ENCODE results near the gene CNKSR3. TPM values are rescaled to one million over a fixed set of nuclear protein-coding genes. Genes with fewer than 3 reads are reported as not detected.

CNKSR3 gene
- total and polyA plus RNA-seq, 2 of the 8 experiments (the other 6 are each of a cell fraction or from before 2014, with no cell fraction given): 1.2 to 6.2 TPM

GRCh38 chr6:154445417-154445816 lies 65.1 kb downstream of the CNKSR3 start:
- Histone ChIP-seq H2AFZ (ENCODE audit: low read length) (no peak overlapping the region), H3K27ac (ENCODE audit: low read depth, low read length) (no peak overlapping the region), H3K9ac (replicated peaks in 1 of 4; ENCODE audit: extremely low read depth in 1 of 4, low read depth in 3 of 4, low read length in 3 of 4) (no peak overlapping the region), H3K4me2 (ENCODE audit: insufficient read depth in 1 of 2, low read depth in 2 of 2, low read length in 2 of 2) (no peak overlapping the region), H2BK20ac (ENCODE audit: low read length) (no peak overlapping the region), H3K79me2 (ENCODE audit: control insufficient read depth in 1 of 2, insufficient read depth in 2 of 2, low read length in 2 of 2) (no peaks in the 10 kb centered on the region), H3K9me3 (ENCODE audit: insufficient read depth in 2 of 2, low read depth in 1 of 2, low read length in 1 of 2) (no peaks in the 10 kb centered on the region), H3K27me3 (replicated peaks in 1 of 4; ENCODE audit: control insufficient read depth in 3 of 4, extremely low read depth in 1 of 4, insufficient read depth in 3 of 4, low read length in 3 of 4) (no peaks in the 10 kb centered on the region), H3K4ac (replicated peaks; ENCODE audit: insufficient read length, low read depth, low read length) (no peak overlapping the region), H4K91ac (replicated peaks; ENCODE audit: insufficient read length, low read length) (no peak overlapping the region), H2BK12ac (ENCODE audit: low read depth, low read length) (no peak overlapping the region), H3K23me2 (ENCODE audit: low read depth, low read length) (no peaks in the 10 kb centered on the region), H3K79me1 (ENCODE audit: low read depth, low read length) (no peaks in the 10 kb centered on the region; the same call in 1 of the 2 replicates), H2BK15ac (ENCODE audit: low read length) (no peak overlapping the region), H2AK5ac (ENCODE audit: low read depth, low read length) (no peak overlapping the region), H3K4me3 (ENCODE audit: extremely low read depth in 1 of 4, insufficient read depth in 2 of 4, low read depth in 3 of 4, low read length in 4 of 4) (no peak overlapping the region), H4K20me1 (replicated peaks in 1 of 2; ENCODE audit: control insufficient read depth in 1 of 2, insufficient read depth in 2 of 2, low read length in 2 of 2) (peaks cover 0 to under 1% of the 10 kb centered on the region in 2 experiments), H3K4me1 (replicated peaks in 1 of 4; ENCODE audit: control insufficient read depth in 3 of 4, insufficient read depth in 4 of 4, low read length in 3 of 4) (no peaks in the 10 kb centered on the region), H3K14ac (ENCODE audit: insufficient read length) (no peak overlapping the region), H3K23ac (ENCODE audit: insufficient read length) (no peak overlapping the region), H4K5ac (ENCODE audit: insufficient read length, low read depth, low read length) (no peak overlapping the region), H2BK5ac (ENCODE audit: low read depth, low read length) (no peak overlapping the region), H3K56ac (replicated peaks; ENCODE audit: insufficient read length, low read depth, low read length) (no peak overlapping the region), H2BK120ac (replicated peaks; ENCODE audit: low read depth, low read length) (no peak overlapping the region), H4K8ac (ENCODE audit: extremely low read depth, insufficient read depth, low read length) (no peak overlapping the region), H3K18ac (ENCODE audit: extremely low read depth, low read length) (no peak overlapping the region), H3K36me3 (ENCODE audit: control insufficient read depth in 2 of 4, insufficient read depth in 4 of 4, low read length in 3 of 4) (peaks cover 0 to 5% (median 0%) of the 10 kb centered on the region in 4 experiments; a peak in 1 of 8 replicates)
- WGBS, 2 experiments (ENCODE audit: extremely low coverage in 1 of 2, insufficient coverage in 1 of 2, insufficient read length in 1 of 2, insufficient replicate concordance in 2 of 2, low coverage in 1 of 2, low lambda C conversion rate in 2 of 2, missing lambda C conversion rate in 1 of 2): 89% methylated on average over 2 of the region's 2 CpGs; no CpG with 5 or more reads in 1 of the 2 experiments
- ChIA-PET CTCF (ENCODE audit: partially characterized antibody) (interaction anchor here (0.7 to 1.8 kb wide), 5 partner anchors 11 to 289 kb away, joined by 3 to 5 read pairs (median 3); no protein-coding TSS in a partner anchor), POLR2A (ENCODE audit: partially characterized antibody) (no interaction called here)
- FAIRE-seq (no peak), DNase-seq (ENCODE audit: low read depth in 1 of 2, low spot score in 2 of 2) (no peak)
- TF ChIP-seq SP4 (IDR thresholded peaks at IDR 0.05; ENCODE audit: low read length) (no peak), NANOG (IDR thresholded peaks at IDR 0.05; ENCODE audit: insufficient read depth, low read depth, low read length, poor library complexity, severe bottlenecking) (no peak), BRCA1 (IDR thresholded peaks at IDR 0.05; ENCODE audit: low read depth, low read length) (no peak), CTBP2 (IDR thresholded peaks at IDR 0.05; ENCODE audit: borderline replicate concordance, insufficient read depth, insufficient read length, low read length) (no peak), CEBPB (IDR thresholded peaks at IDR 0.05; ENCODE audit: low read depth, low read length) (no peak)
